HepG2 (cell line): ENCODE data around the gene SAP25. TPM values are rescaled to one million over a fixed set of nuclear protein-coding genes. Genes with fewer than 3 reads are reported as not detected.

Experiments
- ATAC-seq: fragments of 200-7000 bp; cut with Tn5 transposase; 3 replicates; pipeline ENCODE4 v1.9.1; 2020; ENCODE audit warnings: mild to moderate bottlenecking, moderate library complexity
- BruUV-seq: library from RNA; stranded (reverse); fragments of 400-500 nt; replicated peaks from 2 replicates; lab custom pipeline; 2021; lab: Mats Ljungman, UMichigan
- CTCF ChIA-PET: fragments of 300-600 bp; formaldehyde crosslinking; extraction: SDS; loops from one replicate; lab custom pipeline; 2021; ENCODE audit warnings: low total read pairs, inconsistent platforms, low intra/inter-chr PET ratio; lab: Yijun Ruan, JAX
- POLR2A ChIA-PET: fragments of 350-600 bp; sonication (Branson Sonifier 250); formaldehyde crosslinking; loops from one replicate; lab custom pipeline; 2020; ENCODE audit warnings: antibody characterized with exemption, inconsistent platforms; lab: Yijun Ruan, JAX
- DNase-seq: peaks from one replicate; pipeline ENCODE4 v3.0.0-alpha.2; 2015; ENCODE audit warnings: low spot score
- FAIRE-seq: peaks from 3 replicates; lab custom pipeline; 2011; peaks lifted over from hg19 to GRCh38; lab: Jason Lieb, UNC
- H2AFZ ChIP-seq: one replicate; pipeline ENCODE4 v1.6.1; 2011; ENCODE audit warnings: low read length, inconsistent platforms
- H3K27ac ChIP-seq: fragments of 300-600 bp; 3 replicates; pipeline ENCODE4 v1.8.0; 2011; ENCODE audit warnings: mixed run types, mild to moderate bottlenecking, mixed read lengths, low read length, inconsistent platforms; ENCODE audit not compliant: insufficient read depth; ENCODE audit errors: extremely low read length
- H3K27me3 ChIP-seq, 2 experiments: fragments of 200-600 bp in 1 of 2; 2 replicates in 1 of 2; 3 replicates in 1 of 2; pipeline versions ENCODE4 v1.6.0 to v1.8.0; 2011; ENCODE audit warnings: low read length in 2 of 2, mild to moderate bottlenecking in 2 of 2, moderate library complexity in 2 of 2, inconsistent platforms in 1 of 2; ENCODE audit not compliant: insufficient read depth in 2 of 2, control insufficient read depth in 1 of 2
- H3K36me3 ChIP-seq, 2 experiments: fragments of 200-600 bp in 1 of 2; replicated peaks in 1 of 2; 2 replicates in 1 of 2; 3 replicates in 1 of 2; pipeline versions ENCODE4 v1.5.1 to v1.8.0; 2011; ENCODE audit warnings: low read length in 2 of 2, inconsistent platforms in 1 of 2; ENCODE audit not compliant: insufficient read depth in 2 of 2, control insufficient read depth in 1 of 2
- H3K4me1 ChIP-seq: 2 replicates; pipeline ENCODE4 v1.5.1; 2012; ENCODE audit warnings: low read length, inconsistent platforms; ENCODE audit not compliant: insufficient read depth
- H3K4me2 ChIP-seq: 2 replicates; pipeline ENCODE4 v1.6.0; 2011; ENCODE audit warnings: low read depth, low read length, inconsistent platforms
- H3K4me3 ChIP-seq, 3 experiments: fragments of 200-600 bp in 1 of 3; sonication (generic), shearing (Covaris generic) in 1 of 3; replicated peaks in 1 of 3; 2 replicates each; pipeline ENCODE4 v1.5.1; 2011 to 2016; ENCODE audit warnings: low read length in 3 of 3, inconsistent platforms in 2 of 3, low read depth in 2 of 3, mild to moderate bottlenecking in 2 of 3, control low read depth in 1 of 3, mixed read lengths in 1 of 3; ENCODE audit not compliant: insufficient read depth in 1 of 3
- H3K79me2 ChIP-seq: one replicate; pipeline ENCODE4 v1.6.1; 2011; ENCODE audit warnings: low read length, inconsistent platforms; ENCODE audit not compliant: insufficient read depth
- H3K9ac ChIP-seq: 2 replicates; pipeline ENCODE4 v1.6.0; 2011; ENCODE audit warnings: mild to moderate bottlenecking, low read depth, low read length, inconsistent platforms; ENCODE audit not compliant: insufficient read depth
- H3K9me3 ChIP-seq: 2 replicates; pipeline ENCODE4 v1.5.1; 2012; ENCODE audit warnings: mild to moderate bottlenecking, low read length
- H4K20me1 ChIP-seq: 2 replicates; pipeline ENCODE4 v1.6.0; 2011; ENCODE audit warnings: inconsistent platforms, mild to moderate bottlenecking, low read length, moderate library complexity; ENCODE audit not compliant: insufficient read depth
- ARID2 ChIP-seq: sonication (generic); formaldehyde crosslinking; IDR thresholded peaks from 2 replicates; pipeline ENCODE4 v1.8.1; 2022; ENCODE audit warnings: mild to moderate bottlenecking, missing genetic modification reagents, borderline replicate concordance
- CHD2 ChIP-seq: IDR thresholded peaks from 2 replicates; pipeline ENCODE4 v1.6.1; 2011; ENCODE audit warnings: low read depth, low read length, improper control_type of control experiment
- RAD21 ChIP-seq: fragments of 450-650 bp; formaldehyde crosslinking; IDR thresholded peaks from 2 replicates; pipeline ENCODE4 v1.5.0; 2020; ENCODE audit warnings: mild to moderate bottlenecking
- SMC3 ChIP-seq: IDR thresholded peaks from 2 replicates; pipeline ENCODE4 v1.6.1; 2011; ENCODE audit warnings: low read length, improper control_type of control experiment
- STAG1 ChIP-seq: sonication (generic); formaldehyde crosslinking; IDR thresholded peaks from 2 replicates; pipeline ENCODE4 v1.4.0; 2020; ENCODE audit warnings: missing genetic modification reagents
- ZMYM4 ChIP-seq: sonication (generic); formaldehyde crosslinking; IDR thresholded peaks from 2 replicates; pipeline ENCODE4 v1.8.1; 2023; ENCODE audit warnings: mild to moderate bottlenecking, missing genetic modification reagents
- ZNF451 ChIP-seq: sonication (generic); formaldehyde crosslinking; IDR thresholded peaks from 2 replicates; pipeline ENCODE4 v1.5.0; 2020; ENCODE audit warnings: mild to moderate bottlenecking, missing genetic modification reagents
- ZNF501 ChIP-seq: sonication (generic); formaldehyde crosslinking; IDR thresholded peaks from 2 replicates; pipeline ENCODE4 v1.5.1; 2020; ENCODE audit warnings: mild to moderate bottlenecking, moderate library complexity, missing genetic modification reagents
- WGBS: methylation state at CpG from one replicate; pipeline ENCODE4 v1.1.6; 2017; ENCODE audit warnings: low lambda C conversion rate; 5-methylcytosine and 5-hydroxymethylcytosine counted together
- in situ Hi-C: cut with HindIII; loops from 2 replicates; pipeline ENCODE4 v1.10.0; 2017; ENCODE audit warnings: low pct_unique_long_range_greater_than_20kb; ENCODE audit not compliant: extremely low pct_ligation_motif_present
- intact Hi-C: fragments of 100-400 bp; cut with micrococcal nuclease; formaldehyde crosslinking; loops from one replicate; pipeline ENCODE4 v1.10.0; 2022; ENCODE audit not compliant: unreplicated experiment
- polyA plus RNA-seq, 8 experiments: library from polyadenylated mRNA; depleted of rRNA in 3 of 8; stranded (reverse) in 7 of 8; unstranded in 1 of 8; fragments of >200 nt; fragmentation: Illumina TruSeq in 4 of 8; extraction: Trizol in 4 of 8; gene quantifications; 2 replicates each; pipeline versions ENCODE4 v1.2.1 to v1.2.3, GENCODE V29; 2011 to 2016; ENCODE audit warnings: low read depth in 4 of 8, missing spikeins in 1 of 8, mixed read lengths in 1 of 8; ENCODE audit not compliant: insufficient read depth in 1 of 8
- total RNA-seq, 5 experiments: library from RNA; depleted of rRNA; stranded (reverse); fragments of >200 nt; fragmentation: Illumina TruSeq; extraction: Trizol; gene quantifications; 2 replicates each; pipeline ENCODE4 v1.2.3, GENCODE V29; 2016; ENCODE audit warnings: low read depth in 1 of 5
- TF ChIP-seq, protein P1 (sequence below): sonication (generic); formaldehyde crosslinking; IDR thresholded peaks from 2 replicates; pipeline ENCODE4 v1.5.0; 2020; ENCODE audit warnings: mild to moderate bottlenecking, missing genetic modification reagents, moderate library complexity

SAP25 gene
- total and polyA plus RNA-seq, 2 of the 13 experiments (the other 11 are each of a cell fraction or from before 2014, with no cell fraction given): 0.15 to 0.20 TPM

DNA sequence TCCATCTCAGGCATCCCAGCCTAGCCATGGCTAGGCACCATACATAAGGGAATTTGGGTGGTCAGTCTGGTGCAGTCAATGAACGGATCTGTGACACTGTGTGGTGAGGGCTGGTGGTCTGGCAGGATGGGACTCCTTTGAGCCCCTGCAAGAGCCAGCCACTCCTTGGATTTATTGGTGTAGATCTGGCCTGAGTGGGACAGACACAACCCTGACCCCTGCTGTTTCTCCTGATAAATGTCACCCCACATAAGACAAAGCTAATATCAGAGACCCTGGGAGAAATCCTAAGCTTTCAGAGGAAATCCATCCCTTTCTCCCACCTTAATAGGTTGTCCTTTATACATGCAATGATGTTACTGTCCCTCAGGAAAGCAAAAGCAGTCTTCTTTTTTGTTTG, 14.7 kb upstream of the SAP25 start:
- Histone ChIP-seq H4K20me1 (peaks cover 8% of the 10 kb centered on the region; the same call in 1 of the 2 replicates), H3K9ac (no peak overlapping the region), H3K4me3 (no peak overlapping the region), H3K27ac (no peak overlapping the region), H2AFZ (no peak overlapping the region), H3K36me3 (no peaks in the 10 kb centered on the region), H3K4me1 (peaks cover 56% of the 10 kb centered on the region), H3K79me2 (peaks cover 6% of the 10 kb centered on the region), H3K9me3 (no peaks in the 10 kb centered on the region), H3K27me3 (peaks cover 0 to 9% of the 10 kb centered on the region in 2 experiments; a peak in 3 of 5 replicates), H3K4me2 (no peak overlapping the region)
- no TSS peak for BruUV-seq
- POLR2A ChIA-PET: interaction anchor here (1.0 to 1.4 kb wide), 4 partner anchors 18 to 117 kb away, joined by 3 to 7 read pairs (median 4); partner anchors contain the start of genes MOSPD3 and POP7
- ATAC-seq: no peak
- in situ Hi-C loops (no loop called here), intact Hi-C loops (no loop called here)
- WGBS: 0% methylated on average over 1 of the region's 1 CpG
- peak; percentile 42 for FAIRE-seq
- DNase-seq: no peak
- CTCF ChIA-PET: interaction anchor here (0.8 to 0.9 kb wide), 2 partner anchors 14 to 119 kb away, joined by 4 to 6 read pairs; partner anchors contain the start of gene SAP25
- no peak for TF ChIP-seq ARID2 (CRISPR knock-in tag)
- TF ChIP-seq CHD2: no peak
- peak; percentile 38; the same call in 1 of the 2 replicates for TF ChIP-seq SMC3
- no peak for TF ChIP-seq ZMYM4 (CRISPR knock-in tag)
- TF ChIP-seq ZNF451: no peak
- peak; percentile 46 for TF ChIP-seq STAG1 (CRISPR knock-in tag)
- TF ChIP-seq RAD21 (CRISPR knock-in tag): peak; percentile 17; the same call in 1 of the 2 replicates
- no peak for TF ChIP-seq ZNF501 (CRISPR knock-in tag)
- TF ChIP-seq, protein P1, sequence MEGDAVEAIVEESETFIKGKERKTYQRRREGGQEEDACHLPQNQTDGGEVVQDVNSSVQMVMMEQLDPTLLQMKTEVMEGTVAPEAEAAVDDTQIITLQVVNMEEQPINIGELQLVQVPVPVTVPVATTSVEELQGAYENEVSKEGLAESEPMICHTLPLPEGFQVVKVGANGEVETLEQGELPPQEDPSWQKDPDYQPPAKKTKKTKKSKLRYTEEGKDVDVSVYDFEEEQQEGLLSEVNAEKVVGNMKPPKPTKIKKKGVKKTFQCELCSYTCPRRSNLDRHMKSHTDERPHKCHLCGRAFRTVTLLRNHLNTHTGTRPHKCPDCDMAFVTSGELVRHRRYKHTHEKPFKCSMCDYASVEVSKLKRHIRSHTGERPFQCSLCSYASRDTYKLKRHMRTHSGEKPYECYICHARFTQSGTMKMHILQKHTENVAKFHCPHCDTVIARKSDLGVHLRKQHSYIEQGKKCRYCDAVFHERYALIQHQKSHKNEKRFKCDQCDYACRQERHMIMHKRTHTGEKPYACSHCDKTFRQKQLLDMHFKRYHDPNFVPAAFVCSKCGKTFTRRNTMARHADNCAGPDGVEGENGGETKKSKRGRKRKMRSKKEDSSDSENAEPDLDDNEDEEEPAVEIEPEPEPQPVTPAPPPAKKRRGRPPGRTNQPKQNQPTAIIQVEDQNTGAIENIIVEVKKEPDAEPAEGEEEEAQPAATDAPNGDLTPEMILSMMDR (CRISPR knock-in tag): peak; percentile 58
